Upper lobe of left lung (tissue), 4 donors: Measurements from ENCODE around the gene TCEA2.

Experiments used
- EP300 ChIP-seq, 4 donors: sonication (generic); formaldehyde crosslinking; IDR thresholded peaks; one replicate each; pipeline ENCODE4 v1.5.1; 2017; ENCODE audit warnings: antibody characterized with exemption in 4 of 4, control low read depth in 2 of 4
- POLR2A ChIP-seq, 4 donors: fragments of 450-650 bp; IDR thresholded peaks; one replicate each; pipeline ENCODE4 v1.5.1; 2016 to 2017; ENCODE audit warnings: antibody characterized with exemption in 4 of 4, mild to moderate bottlenecking in 2 of 4
- POLR2AphosphoS5 ChIP-seq, 2 donors: sonication (generic); formaldehyde crosslinking; IDR thresholded peaks; one replicate each; pipeline ENCODE4 v1.5.1; 2017; ENCODE audit warnings: antibody characterized with exemption in 2 of 2
- TF ChIP-seq, protein P1 (sequence below), 6 experiments: fragments of 450-650 bp in 4 of 6; fragments of 200-600 bp in 2 of 6; sonication (generic) in 2 of 6; IDR thresholded peaks; one replicate each; pipeline ENCODE4 v1.5.1; 2016 to 2019; ENCODE audit warnings: antibody characterized with exemption in 6 of 6

GRCh38 chr20:64076061-64076997, 13.3 kb downstream of the TCEA2 start:
- TF ChIP-seq EP300 (IDR thresholded peaks at IDR 0.05), result no peak
- TF ChIP-seq, protein P1, sequence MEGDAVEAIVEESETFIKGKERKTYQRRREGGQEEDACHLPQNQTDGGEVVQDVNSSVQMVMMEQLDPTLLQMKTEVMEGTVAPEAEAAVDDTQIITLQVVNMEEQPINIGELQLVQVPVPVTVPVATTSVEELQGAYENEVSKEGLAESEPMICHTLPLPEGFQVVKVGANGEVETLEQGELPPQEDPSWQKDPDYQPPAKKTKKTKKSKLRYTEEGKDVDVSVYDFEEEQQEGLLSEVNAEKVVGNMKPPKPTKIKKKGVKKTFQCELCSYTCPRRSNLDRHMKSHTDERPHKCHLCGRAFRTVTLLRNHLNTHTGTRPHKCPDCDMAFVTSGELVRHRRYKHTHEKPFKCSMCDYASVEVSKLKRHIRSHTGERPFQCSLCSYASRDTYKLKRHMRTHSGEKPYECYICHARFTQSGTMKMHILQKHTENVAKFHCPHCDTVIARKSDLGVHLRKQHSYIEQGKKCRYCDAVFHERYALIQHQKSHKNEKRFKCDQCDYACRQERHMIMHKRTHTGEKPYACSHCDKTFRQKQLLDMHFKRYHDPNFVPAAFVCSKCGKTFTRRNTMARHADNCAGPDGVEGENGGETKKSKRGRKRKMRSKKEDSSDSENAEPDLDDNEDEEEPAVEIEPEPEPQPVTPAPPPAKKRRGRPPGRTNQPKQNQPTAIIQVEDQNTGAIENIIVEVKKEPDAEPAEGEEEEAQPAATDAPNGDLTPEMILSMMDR (IDR thresholded peaks at IDR 0.05), result no peak
- TF ChIP-seq POLR2A (IDR thresholded peaks at IDR 0.05), result no peak
- no peak for TF ChIP-seq POLR2AphosphoS5 (IDR thresholded peaks at IDR 0.05)
